GM23248 (cell line): ENCODE data around the gene RHBG.

Experiments
- EZH2 ChIP-seq: fragments of 200-600 bp; sonication (generic); IDR thresholded peaks from 2 replicates; pipeline ENCODE4 v1.6.1; 2018; ENCODE audit warnings: antibody characterized with exemption, mild to moderate bottlenecking; ENCODE audit not compliant: insufficient read depth, poor library complexity, severe bottlenecking
- EZH2phosphoT487 ChIP-seq: fragments of 200-600 bp; sonication (generic); IDR thresholded peaks from 2 replicates; pipeline ENCODE4 v1.6.1; 2018; ENCODE audit warnings: antibody characterized with exemption, moderate library complexity, mild to moderate bottlenecking, low read depth; ENCODE audit not compliant: insufficient read depth

DNA sequence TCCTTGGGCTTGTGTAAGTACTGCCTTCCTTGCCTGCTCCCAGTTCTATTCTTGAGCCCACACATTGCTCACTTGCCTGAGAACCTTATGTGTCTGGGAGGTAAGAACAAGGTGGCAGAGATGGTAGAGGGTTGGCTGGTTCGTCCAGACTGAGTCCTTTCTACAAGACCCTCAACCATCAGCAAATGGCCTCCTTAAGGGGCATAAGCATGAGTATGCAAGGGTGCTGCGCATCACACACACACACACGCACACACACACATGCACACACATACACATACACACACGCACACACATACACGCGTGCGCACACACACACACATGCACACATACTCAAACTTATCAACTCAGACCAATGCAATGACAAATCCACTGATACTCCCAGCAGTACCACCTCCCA, 56.9 kb downstream of the RHBG start:
- no peak for TF ChIP-seq EZH2
- TF ChIP-seq EZH2phosphoT487 = no peak
